Stimulated activated CD4-positive, alpha-beta T cell treated with anti-CD3 and anti-CD28 coated beads, Interleukin-4, amount 100 ng/mL, for 24 hours (primary cell): Measurements from ENCODE around the gene DNAJC28.
A peak's percentile ranks its signal among the peaks of the same experiment; 100 is the strongest.
"Not testable (repeated sequence)": the region's sequence is repeated elsewhere in the genome, so short reads cannot be mapped to it uniquely, and the experiment has no call there.

ENCODE experiments used
- DNase-seq: peaks from one replicate; pipeline ENCODE4 v3.0.0-alpha.2; 2020

Gene DNAJC28

GRCh38 chr21:33491373-33492102 lies at the start of gene DNAJC28:
TSS of gene DNAJC28 (minus strand) at chr21:33491716. CDS start at chr21:33489393, 2,323 bp downstream.
- DNase-seq, result peak; percentile 95

GRCh38 chr21:33541105-33541711 lies 49.7 kb upstream of the DNAJC28 start:
- peak; percentile 22 for DNase-seq

GRCh38 chr21:33540711-33541104 lies 49.2 kb upstream of the DNAJC28 start:
- DNase-seq, result no peak

GRCh38 chr21:33539616-33540015 lies 48.1 kb upstream of the DNAJC28 start:
- DNase-seq, result no peak

GRCh38 chr21:33537212-33537611 lies 45.7 kb upstream of the DNAJC28 start:
- no peak for DNase-seq

GRCh38 chr21:33531007-33531406 lies 39.5 kb upstream of the DNAJC28 start:
- no peak for DNase-seq

GRCh38 chr21:33522953-33523349 lies 31.4 kb upstream of the DNAJC28 start:
- no peak for DNase-seq

GRCh38 chr21:33522297-33522952 lies 30.9 kb upstream of the DNAJC28 start:
- no peak for DNase-seq

GRCh38 chr21:33518899-33519298 lies 27.4 kb upstream of the DNAJC28 start:
- no peak for DNase-seq

GRCh38 chr21:33514229-33514628 lies 22.7 kb upstream of the DNAJC28 start:
- DNase-seq, result no peak

- no peak for DNase-seq
These were observed 21.0 kb upstream of the DNAJC28 start for GRCh38 chr21:33512481-33512880.

- DNase-seq, result no peak
These were observed 20.1 kb upstream of the DNAJC28 start for GRCh38 chr21:33511639-33512038.

- no peak for DNase-seq
These were observed 19.3 kb upstream of the DNAJC28 start for GRCh38 chr21:33510826-33511225.

GRCh38 chr21:33507003-33507402 lies 15.5 kb upstream of the DNAJC28 start:
- not testable (repeated sequence) for DNase-seq

- no peak for DNase-seq
These were observed 14.3 kb upstream of the DNAJC28 start for GRCh38 chr21:33505833-33506232.

GRCh38 chr21:33496345-33496744 lies 4.8 kb upstream of the DNAJC28 start:
- DNase-seq, result no peak

GRCh38 chr21:33495743-33496142 lies 4.2 kb upstream of the DNAJC28 start:
- DNase-seq, result no peak

GRCh38 chr21:33493756-33494155 lies 2.2 kb upstream of the DNAJC28 start:
- no peak for DNase-seq

GRCh38 chr21:33492571-33492970 lies 1.1 kb upstream of the DNAJC28 start:
- no peak for DNase-seq

GRCh38 chr21:33490991-33491372 lies 534 bp downstream of the DNAJC28 start:
- peak; percentile 7 for DNase-seq

- DNase-seq, result no peak
These were observed 2.6 kb downstream of the DNAJC28 start for GRCh38 chr21:33488936-33489335.

GRCh38 chr21:33487996-33488395 lies 3.5 kb downstream of the DNAJC28 start:
- DNase-seq, result no peak

GRCh38 chr21:33481314-33481943 lies 10.1 kb downstream of the DNAJC28 start:
- DNase-seq, result no peak
